Immature natural killer cell (primary cell): ENCODE data around the gene KCNK5. TPM values are rescaled to one million over a fixed set of nuclear protein-coding genes. Genes with fewer than 3 reads are reported as not detected.

Source experiments
- DNase-seq, 3 donors: peaks; one replicate each; pipeline ENCODE4 v3.0.0; 2022; ENCODE audit warnings: mixed read lengths in 1 of 3
- H3K27ac Mint-ChIP-seq, 6 donors: one replicate each; pipeline ENCODE4 v1.8.0; 2020; ENCODE audit warnings: mixed read lengths in 6 of 6, mild to moderate bottlenecking in 5 of 6, inconsistent platforms in 4 of 6, moderate library complexity in 3 of 6
- H3K27me3 Mint-ChIP-seq, 3 donors: one replicate each; pipeline ENCODE4 v1.8.0; 2020 to 2021; ENCODE audit warnings: low read depth in 3 of 3, mild to moderate bottlenecking in 3 of 3, mixed read lengths in 3 of 3, moderate library complexity in 3 of 3, inconsistent platforms in 1 of 3
- H3K36me3 Mint-ChIP-seq, 3 donors: one replicate each; pipeline ENCODE4 v1.8.0; 2020; ENCODE audit warnings: mixed read lengths in 3 of 3, inconsistent platforms in 2 of 3, mild to moderate bottlenecking in 2 of 3
- H3K4me1 Mint-ChIP-seq, 2 donors: one replicate each; pipeline ENCODE4 v1.8.0; 2020; ENCODE audit warnings: inconsistent platforms in 2 of 2, mild to moderate bottlenecking in 2 of 2, mixed read lengths in 2 of 2, moderate library complexity in 1 of 2
- H3K4me3 Mint-ChIP-seq, 5 donors: one replicate each; pipeline ENCODE4 v1.8.0; 2020; ENCODE audit warnings: mild to moderate bottlenecking in 5 of 5, mixed read lengths in 5 of 5, inconsistent platforms in 3 of 5, moderate library complexity in 3 of 5
- H3K9me3 Mint-ChIP-seq, 6 donors: one replicate each; pipeline ENCODE4 v1.8.0; 2020; ENCODE audit warnings: mild to moderate bottlenecking in 6 of 6, mixed read lengths in 6 of 6, inconsistent platforms in 4 of 6, moderate library complexity in 3 of 6
- polyA plus RNA-seq, 3 donors: library from polyadenylated mRNA; unstranded; fragments of 300-500 nt; fragmentation: Illumina TruSeq; gene quantifications; one replicate each; pipeline ENCODE4 v1.2.3, GENCODE V29; 2021

Gene KCNK5
- polyA plus RNA-seq, 3 donors from 2014 or later: 0.08 TPM; not detected in 2

DNA sequence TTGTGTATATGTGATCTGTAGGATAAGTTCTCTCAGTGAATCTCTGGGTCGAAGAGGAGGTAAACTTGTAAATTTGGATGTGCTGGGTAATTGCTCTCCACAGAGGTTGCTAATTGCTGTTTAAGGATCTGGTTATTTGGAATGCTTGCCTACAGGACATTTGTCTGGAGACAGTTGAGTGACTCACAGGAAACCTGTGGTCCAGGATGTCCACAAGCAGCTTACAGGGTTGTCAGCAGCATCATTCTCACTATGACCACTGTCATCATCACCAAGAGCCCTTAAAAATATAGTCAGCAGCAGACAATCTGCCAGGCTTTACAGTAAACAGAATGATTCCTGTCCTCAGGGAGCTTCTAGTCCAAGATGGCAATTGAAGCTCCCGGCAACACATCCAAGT lies 31.2 kb upstream of the KCNK5 start:
- DNase-seq: no peak
- no peaks in the 10 kb centered on the region for H3K9me3 Mint-ChIP-seq
- H3K36me3 Mint-ChIP-seq: no peaks in the 10 kb centered on the region
- H3K27ac Mint-ChIP-seq: no peak overlapping the region
- no peaks in the 10 kb centered on the region for H3K4me1 Mint-ChIP-seq
- H3K4me3 Mint-ChIP-seq: no peak overlapping the region
- H3K27me3 Mint-ChIP-seq: peaks cover 3 to 8% (median 6%) of the 10 kb centered on the region in 3 donors

- no peak for DNase-seq
- Mint-ChIP-seq H3K9me3 (no peaks in the 10 kb centered on the region), H3K27me3 (peaks cover 3 to 9% (median 3%) of the 10 kb centered on the region in 3 donors), H3K4me3 (no peak overlapping the region), H3K36me3 (no peaks in the 10 kb centered on the region), H3K27ac (no peak overlapping the region), H3K4me1 (no peaks in the 10 kb centered on the region)
These were observed 27.1 kb upstream of the KCNK5 start for GRCh38 chr6:39256294-39256940.

- Mint-ChIP-seq H3K27me3 (peaks cover 0 to 9% (median 7%) of the 10 kb centered on the region in 3 donors), H3K9me3 (no peaks in the 10 kb centered on the region), H3K4me3 (no peak overlapping the region), H3K4me1 (no peaks in the 10 kb centered on the region), H3K27ac (no peak overlapping the region), H3K36me3 (no peaks in the 10 kb centered on the region)
- DNase-seq: no peak
These were observed 25.8 kb upstream of the KCNK5 start for GRCh38 chr6:39254999-39255535.

GRCh38 chr6:39251406-39251805 lies 22.1 kb upstream of the KCNK5 start:
- H3K27me3 Mint-ChIP-seq: peaks cover 0 to 7% (median 6%) of the 10 kb centered on the region in 3 donors
- H3K9me3 Mint-ChIP-seq: no peaks in the 10 kb centered on the region
- H3K27ac Mint-ChIP-seq: no peak overlapping the region
- no peaks in the 10 kb centered on the region for H3K36me3 Mint-ChIP-seq
- peaks cover 0 to 4% of the 10 kb centered on the region in 2 donors for H3K4me1 Mint-ChIP-seq
- no peak overlapping the region for H3K4me3 Mint-ChIP-seq
- no peak for DNase-seq

GRCh38 chr6:39250507-39250906 lies 21.2 kb upstream of the KCNK5 start:
- Mint-ChIP-seq H3K4me3 (no peak overlapping the region), H3K36me3 (no peaks in the 10 kb centered on the region), H3K27ac (no peak overlapping the region), H3K4me1 (peaks cover 0 to 4% of the 10 kb centered on the region in 2 donors), H3K27me3 (peaks cover 0 to 7% (median 4%) of the 10 kb centered on the region in 3 donors), H3K9me3 (no peaks in the 10 kb centered on the region)
- no peak for DNase-seq

GRCh38 chr6:39249278-39249677 lies 20.0 kb upstream of the KCNK5 start:
- Mint-ChIP-seq H3K36me3 (no peaks in the 10 kb centered on the region), H3K27ac (no peak overlapping the region), H3K27me3 (peaks cover 0 to 6% (median 4%) of the 10 kb centered on the region in 3 donors), H3K4me3 (no peak overlapping the region), H3K4me1 (peaks cover 0 to 4% of the 10 kb centered on the region in 2 donors), H3K9me3 (no peaks in the 10 kb centered on the region)
- no peak for DNase-seq

GRCh38 chr6:39247667-39248194 lies 18.5 kb upstream of the KCNK5 start:
- H3K27me3 Mint-ChIP-seq: peaks cover 0 to 6% (median 2%) of the 10 kb centered on the region in 3 donors
- H3K4me3 Mint-ChIP-seq: no peak overlapping the region
- H3K36me3 Mint-ChIP-seq: no peaks in the 10 kb centered on the region
- H3K9me3 Mint-ChIP-seq: no peaks in the 10 kb centered on the region
- no peak for DNase-seq
- no peak overlapping the region for H3K27ac Mint-ChIP-seq
- peaks cover 0 to 4% of the 10 kb centered on the region in 2 donors for H3K4me1 Mint-ChIP-seq

DNA sequence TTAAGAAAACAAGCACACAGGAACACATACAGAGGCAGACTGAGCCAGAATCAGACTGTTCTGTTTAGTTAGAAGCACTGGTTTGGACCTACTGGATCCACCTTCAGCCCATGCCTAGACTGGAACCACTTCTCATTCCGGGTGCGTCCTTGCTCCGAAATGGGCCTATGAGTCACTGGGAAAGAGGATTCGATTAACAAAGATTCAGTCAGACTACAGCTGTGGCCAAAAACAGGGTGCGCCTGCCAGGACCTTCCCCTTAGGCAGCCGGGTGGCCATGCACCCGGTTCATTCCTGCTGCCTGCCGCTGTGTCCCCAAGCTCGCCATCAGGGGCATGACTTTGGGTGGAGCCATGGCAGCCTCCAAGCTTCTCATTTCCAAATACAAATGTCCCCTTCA lies 14.5 kb upstream of the KCNK5 start:
- H3K9me3 Mint-ChIP-seq: no peaks in the 10 kb centered on the region
- peaks cover 0 to 3% (median 1%) of the 10 kb centered on the region in 3 donors for H3K27me3 Mint-ChIP-seq
- H3K4me3 Mint-ChIP-seq: no peak overlapping the region
- H3K36me3 Mint-ChIP-seq: no peaks in the 10 kb centered on the region
- H3K4me1 Mint-ChIP-seq: peaks cover 0 to 4% of the 10 kb centered on the region in 2 donors
- H3K27ac Mint-ChIP-seq: no peak overlapping the region
- no peak for DNase-seq

DNA sequence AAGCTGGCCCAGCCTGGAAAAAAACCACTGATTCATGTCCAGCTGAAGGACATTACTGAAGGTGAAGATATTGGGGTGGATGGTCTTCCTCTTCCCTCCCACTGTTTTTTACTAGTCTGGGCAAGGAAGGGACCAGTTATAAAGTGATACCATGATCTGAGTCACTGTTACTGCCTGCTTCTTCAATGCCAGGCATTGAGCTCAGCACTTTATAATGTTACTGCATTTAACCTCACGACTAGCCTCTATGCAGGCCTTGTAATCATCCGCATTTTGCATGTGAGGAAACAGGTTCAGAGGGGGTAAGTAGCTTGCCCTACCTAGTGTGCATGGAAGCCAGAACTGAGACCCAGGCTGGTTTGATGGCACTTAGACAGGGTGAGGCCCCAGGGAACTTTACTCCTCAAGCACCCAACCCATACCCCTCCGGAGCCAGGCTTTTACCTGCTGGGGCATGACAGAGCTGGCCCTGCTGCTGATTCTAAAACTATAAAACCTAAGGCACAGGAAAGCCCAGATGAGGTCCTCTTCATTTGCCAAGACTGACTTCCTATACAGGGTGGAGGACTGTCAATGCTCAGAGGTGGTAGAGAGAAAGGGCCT lies 11.0 kb upstream of the KCNK5 start:
- no peak for DNase-seq
- peaks cover 1 to 2% (median 2%) of the 10 kb centered on the region in 3 donors for H3K27me3 Mint-ChIP-seq
- no peak overlapping the region for H3K4me3 Mint-ChIP-seq
- H3K27ac Mint-ChIP-seq: no peak overlapping the region
- H3K9me3 Mint-ChIP-seq: no peaks in the 10 kb centered on the region
- no peaks in the 10 kb centered on the region for H3K36me3 Mint-ChIP-seq
- no peaks in the 10 kb centered on the region for H3K4me1 Mint-ChIP-seq

- Mint-ChIP-seq H3K36me3 (no peaks in the 10 kb centered on the region), H3K4me3 (no peak overlapping the region), H3K27ac (no peak overlapping the region), H3K4me1 (no peaks in the 10 kb centered on the region), H3K9me3 (no peaks in the 10 kb centered on the region), H3K27me3 (peaks cover 1 to 4% (median 1%) of the 10 kb centered on the region in 3 donors)
- DNase-seq: no peak
These were observed 10.4 kb upstream of the KCNK5 start for GRCh38 chr6:39239527-39240154.

DNA sequence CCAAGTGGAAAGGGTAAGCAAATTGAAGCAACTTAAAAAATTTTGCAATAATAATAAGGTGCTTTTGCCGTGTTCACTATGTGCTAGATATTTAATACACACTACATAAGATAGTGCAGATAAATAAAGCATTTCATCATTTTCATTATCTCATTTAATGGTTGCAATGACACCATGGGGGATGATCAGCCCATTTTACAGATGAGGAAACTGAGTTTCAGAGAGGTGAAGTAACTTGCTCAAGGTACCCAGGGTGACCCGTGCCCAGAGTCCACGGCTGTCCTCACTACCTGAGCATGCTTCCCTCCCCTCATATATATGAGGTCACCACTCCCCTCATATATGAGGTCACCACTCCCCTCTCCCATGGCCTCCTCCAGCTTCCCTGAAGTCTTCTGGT lies 7.5 kb upstream of the KCNK5 start:
- no peaks in the 10 kb centered on the region for H3K9me3 Mint-ChIP-seq
- no peaks in the 10 kb centered on the region for H3K36me3 Mint-ChIP-seq
- H3K4me3 Mint-ChIP-seq: no peak overlapping the region
- no peak overlapping the region for H3K27ac Mint-ChIP-seq
- H3K27me3 Mint-ChIP-seq: peaks cover 0 to 4% (median 1%) of the 10 kb centered on the region in 3 donors
- H3K4me1 Mint-ChIP-seq: no peaks in the 10 kb centered on the region
- no peak for DNase-seq

- H3K9me3 Mint-ChIP-seq: no peaks in the 10 kb centered on the region
- no peaks in the 10 kb centered on the region for H3K36me3 Mint-ChIP-seq
- peaks cover 11 to 16% of the 10 kb centered on the region in 2 donors for H3K4me1 Mint-ChIP-seq
- H3K27me3 Mint-ChIP-seq: peaks cover 0 to 4% (median 0%) of the 10 kb centered on the region in 3 donors
- no peak for DNase-seq
- H3K4me3 Mint-ChIP-seq: no peak overlapping the region
- H3K27ac Mint-ChIP-seq: no peak overlapping the region
These were observed 4.1 kb upstream of the KCNK5 start for GRCh38 chr6:39233333-39233732.

GRCh38 chr6:39231521-39232243 lies 2.4 kb upstream of the KCNK5 start:
- H3K27me3 Mint-ChIP-seq: peaks cover 0 to 10% (median 2%) of the 10 kb centered on the region in 3 donors
- H3K4me1 Mint-ChIP-seq: peaks cover 17 to 19% of the 10 kb centered on the region in 2 donors
- H3K27ac Mint-ChIP-seq: no peak overlapping the region
- no peak for DNase-seq
- H3K36me3 Mint-ChIP-seq: no peaks in the 10 kb centered on the region
- no peaks in the 10 kb centered on the region for H3K9me3 Mint-ChIP-seq
- no peak overlapping the region for H3K4me3 Mint-ChIP-seq
